Measurements from ENCODE around the gene LMTK2.

DNA sequence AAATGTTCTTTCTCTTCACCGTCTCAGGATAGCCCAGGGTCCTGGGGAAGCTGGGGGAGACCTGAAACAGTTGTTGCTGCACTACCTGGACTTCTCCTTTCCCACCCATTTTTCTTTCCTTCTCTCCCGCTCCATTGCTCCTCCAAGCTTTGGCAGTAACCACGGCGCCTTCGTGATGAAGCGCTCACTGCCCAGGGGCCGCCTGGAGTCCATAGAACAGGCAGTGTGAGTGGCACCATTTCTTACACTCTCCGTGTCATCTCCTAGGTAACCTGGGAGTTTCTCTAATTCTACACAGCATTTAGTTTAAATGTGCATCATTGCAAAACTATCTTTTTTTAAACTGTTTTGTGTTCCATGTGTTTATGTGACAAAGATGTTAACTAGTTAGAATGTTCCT is 64.3 kb downstream of the LMTK2 start:
- TF ChIP-seq, protein P1, sequence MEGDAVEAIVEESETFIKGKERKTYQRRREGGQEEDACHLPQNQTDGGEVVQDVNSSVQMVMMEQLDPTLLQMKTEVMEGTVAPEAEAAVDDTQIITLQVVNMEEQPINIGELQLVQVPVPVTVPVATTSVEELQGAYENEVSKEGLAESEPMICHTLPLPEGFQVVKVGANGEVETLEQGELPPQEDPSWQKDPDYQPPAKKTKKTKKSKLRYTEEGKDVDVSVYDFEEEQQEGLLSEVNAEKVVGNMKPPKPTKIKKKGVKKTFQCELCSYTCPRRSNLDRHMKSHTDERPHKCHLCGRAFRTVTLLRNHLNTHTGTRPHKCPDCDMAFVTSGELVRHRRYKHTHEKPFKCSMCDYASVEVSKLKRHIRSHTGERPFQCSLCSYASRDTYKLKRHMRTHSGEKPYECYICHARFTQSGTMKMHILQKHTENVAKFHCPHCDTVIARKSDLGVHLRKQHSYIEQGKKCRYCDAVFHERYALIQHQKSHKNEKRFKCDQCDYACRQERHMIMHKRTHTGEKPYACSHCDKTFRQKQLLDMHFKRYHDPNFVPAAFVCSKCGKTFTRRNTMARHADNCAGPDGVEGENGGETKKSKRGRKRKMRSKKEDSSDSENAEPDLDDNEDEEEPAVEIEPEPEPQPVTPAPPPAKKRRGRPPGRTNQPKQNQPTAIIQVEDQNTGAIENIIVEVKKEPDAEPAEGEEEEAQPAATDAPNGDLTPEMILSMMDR (IDR thresholded peaks at IDR 0.05): no peak
- no peak for TF ChIP-seq POLR2A (IDR thresholded peaks at IDR 0.05)
